Measurements from ENCODE around the gene IL17RB.

Gene IL17RB

GRCh38 chr3:53803124-53803815 is 43.1 kb upstream of the IL17RB start:
- TF ChIP-seq CTCF (IDR thresholded peaks at IDR 0.05; ENCODE audit: borderline replicate concordance, insufficient read depth, low read depth, low read length) = no peak
- no peak overlapping the region for H3K4me3 ChIP-seq (ENCODE audit: low read depth, low read length)

- no peak for TF ChIP-seq CTCF (IDR thresholded peaks at IDR 0.05; ENCODE audit: borderline replicate concordance, insufficient read depth, low read depth, low read length)
- no peak overlapping the region for H3K4me3 ChIP-seq (ENCODE audit: low read depth, low read length)
Measured at GRCh38 chr3:53803816-53804695, 42.3 kb upstream of the IL17RB start.

GRCh38 chr3:53804697-53805462 is 41.5 kb upstream of the IL17RB start:
- no peak for TF ChIP-seq CTCF (IDR thresholded peaks at IDR 0.05; ENCODE audit: borderline replicate concordance, insufficient read depth, low read depth, low read length)
- no peak overlapping the region for H3K4me3 ChIP-seq (ENCODE audit: low read depth, low read length)

- H3K4me3 ChIP-seq (ENCODE audit: low read depth, low read length) = no peak overlapping the region
- no peak for TF ChIP-seq CTCF (IDR thresholded peaks at IDR 0.05; ENCODE audit: borderline replicate concordance, insufficient read depth, low read depth, low read length)
Measured at GRCh38 chr3:53805463-53806159, 40.8 kb upstream of the IL17RB start.

- no peak for TF ChIP-seq CTCF (IDR thresholded peaks at IDR 0.05; ENCODE audit: borderline replicate concordance, insufficient read depth, low read depth, low read length)
Measured at GRCh38 chr3:53806182-53807116, 39.9 kb upstream of the IL17RB start.

More at GRCh38 chr3:53806182-53807116, 39.9 kb upstream of the IL17RB start:
- H3K4me3 ChIP-seq (ENCODE audit: low read depth, low read length) = no peak overlapping the region

Measured in GM12875 (cell line).